T-cell (primary cell): Measurements from ENCODE around the gene PITPNM2. TPM values are rescaled to one million over a fixed set of nuclear protein-coding genes. Genes with fewer than 3 reads are reported as not detected.

Source experiments
- ATAC-seq, 4 experiments: fragments of 200-7000 bp in 3 of 4; fragments of 150-1000 bp in 1 of 4; cut with Tn5 transposase; replicated peaks in 1 of 4; 1 replicate in 3 of 4; 2 replicates in 1 of 4; pipeline ENCODE4 v1.10.0; 2021; ENCODE audit warnings: moderate library complexity in 3 of 4, mild to moderate bottlenecking in 2 of 4, moderate number of reproducible peaks in 1 of 4
- CTCF ChIA-PET, 2 donors: fragments of 300-600 bp; sonication (Branson Sonifier 250); formaldehyde crosslinking; loops; one replicate each; lab custom pipeline; 2022; ENCODE audit warnings: antibody characterized with exemption in 2 of 2; lab: Charles Lee
- POLR2A ChIA-PET, 2 donors: fragments of 300-600 bp; sonication (Branson Sonifier 250); formaldehyde crosslinking; loops; one replicate each; lab custom pipeline; 2022; ENCODE audit warnings: antibody characterized with exemption in 2 of 2; lab: Charles Lee
- DNase-seq, 35 experiments: peaks; one replicate each; pipeline versions ENCODE4 v3.0.0 to v3.0.0-alpha.2; 2013 to 2023
- H3K27ac ChIP-seq: one replicate; pipeline ENCODE4 v1.5.1; 2013; ENCODE audit warnings: low read length
- H3K27me3 ChIP-seq, 2 experiments: replicated peaks in 1 of 2; 1 replicate in 1 of 2; 2 replicates in 1 of 2; pipeline versions ENCODE4 v1.6.1 to v1.7.0; 2013; ENCODE audit warnings: low read length in 1 of 2, mixed read lengths in 1 of 2; ENCODE audit not compliant: control insufficient read depth in 2 of 2, insufficient read depth in 2 of 2; ENCODE audit errors: extremely low read depth in 1 of 2
- H3K36me3 ChIP-seq, 2 donors: 1 replicate in 1 of 2; 2 replicates in 1 of 2; pipeline versions ENCODE4 v1.6.1 to v1.7.0; 2013; ENCODE audit warnings: low read length in 1 of 2; ENCODE audit not compliant: control insufficient read depth in 2 of 2, insufficient read depth in 1 of 2; ENCODE audit errors: extremely low read depth in 1 of 2
- H3K4me1 ChIP-seq, 2 experiments: 1 replicate in 1 of 2; 2 replicates in 1 of 2; pipeline versions ENCODE4 v1.6.1 to v1.7.0; 2013; ENCODE audit warnings: low read length in 2 of 2, mixed read lengths in 1 of 2; ENCODE audit not compliant: insufficient read depth in 2 of 2, control insufficient read depth in 1 of 2; ENCODE audit errors: extremely low read depth in 1 of 2
- H3K4me3 ChIP-seq, 2 donors: 1 replicate in 1 of 2; 2 replicates in 1 of 2; pipeline versions ENCODE4 v1.5.1 to v1.7.0; 2013; ENCODE audit warnings: mild to moderate bottlenecking in 2 of 2, low read length in 1 of 2, moderate library complexity in 1 of 2; ENCODE audit not compliant: control insufficient read depth in 1 of 2; ENCODE audit errors: extremely low read depth in 1 of 2
- H3K9me3 ChIP-seq: 2 replicates; pipeline ENCODE4 v1.7.0; 2013
- H3K27ac Mint-ChIP-seq, 2 donors: one replicate each; pipeline ENCODE4 v1.8.0; 2020 to 2021; ENCODE audit warnings: mild to moderate bottlenecking in 2 of 2, mixed read lengths in 2 of 2
- H3K27me3 Mint-ChIP-seq, 2 donors: one replicate each; pipeline ENCODE4 v1.8.0; 2021 to 2022; ENCODE audit warnings: mixed read lengths in 2 of 2
- H3K36me3 Mint-ChIP-seq: one replicate; pipeline ENCODE4 v1.8.0; 2021; ENCODE audit warnings: mixed read lengths
- H3K4me1 Mint-ChIP-seq, 3 donors: one replicate each; pipeline ENCODE4 v1.8.0; 2020 to 2022; ENCODE audit warnings: mixed read lengths in 3 of 3, mild to moderate bottlenecking in 1 of 3
- H3K4me3 Mint-ChIP-seq, 3 donors: one replicate each; pipeline ENCODE4 v1.8.0; 2020 to 2022; ENCODE audit warnings: mild to moderate bottlenecking in 3 of 3, mixed read lengths in 3 of 3, moderate library complexity in 3 of 3
- H3K9me3 Mint-ChIP-seq, 3 donors: one replicate each; pipeline ENCODE4 v1.8.0; 2020 to 2022; ENCODE audit warnings: mixed read lengths in 3 of 3
- WGBS: methylation state at CpG from one replicate; pipeline ENCODE4 v1.1.5; 2013; ENCODE audit warnings: missing lambda C conversion rate; ENCODE audit not compliant: insufficient coverage; 5-methylcytosine and 5-hydroxymethylcytosine counted together
- total RNA-seq, 35 experiments: library from RNA in 6 of 35; stranded (reverse) in 6 of 35; fragments of 120-200 nt in 1 of 35; gene quantifications; one replicate each; pipeline versions ENCODE4 v1.2.1 to v1.2.4 and lab custom pipeline; 2013 to 2026

The PITPNM2 gene
- total RNA-seq, 5 donors from 2014 or later (not counting 1 experiment from before 2014, with no cell fraction given): 32.0 to 56.5 (median 34.8) TPM

DNA sequence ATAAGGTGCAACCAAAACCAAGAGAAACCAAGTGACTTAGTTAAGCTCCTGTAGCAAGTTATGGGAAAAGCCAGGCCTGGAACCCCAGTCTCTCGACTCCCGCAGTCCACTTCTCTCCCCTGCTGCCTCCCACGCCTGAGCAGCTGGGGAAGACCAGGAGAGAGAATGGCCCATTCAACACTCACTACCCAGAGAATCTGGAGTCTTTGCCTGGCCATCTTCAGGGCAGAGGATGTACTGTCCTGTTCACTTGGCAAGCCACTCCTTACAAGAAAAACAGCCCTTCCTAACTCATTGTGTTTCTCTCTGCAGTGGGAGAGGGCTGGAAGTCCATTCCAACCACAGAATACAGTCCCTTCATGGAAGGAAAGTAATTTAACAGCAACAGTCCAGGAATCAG lies 1.8 kb downstream of the PITPNM2 start:
- Mint-ChIP-seq H3K27me3 (no peaks in the 10 kb centered on the region), H3K9me3 (no peaks in the 10 kb centered on the region), H3K27ac (peak overlapping the region; percentile 79 to 82), H3K4me3 (peak overlapping the region; percentile 78 to 87 (median 83)), H3K36me3 (no peaks in the 10 kb centered on the region), H3K4me1 (peaks cover 43 to 49% (median 46%) of the 10 kb centered on the region in 3 donors)
- POLR2A ChIA-PET: no interaction called here
- no peaks in the 10 kb centered on the region for H3K9me3 ChIP-seq
- no peak overlapping the region for H3K4me3 ChIP-seq
- no peaks in the 10 kb centered on the region for H3K36me3 ChIP-seq
- H3K27ac ChIP-seq: no peak overlapping the region
- peaks cover 0 to 11% of the 10 kb centered on the region in 2 experiments for H3K27me3 ChIP-seq
- DNase-seq (no peak), ATAC-seq (no peak)
- peaks cover 9 to 33% of the 10 kb centered on the region in 2 experiments for H3K4me1 ChIP-seq
- WGBS: 86% methylated on average over 1 of the region's 3 CpGs
- CTCF ChIA-PET: interaction anchor here in 1 of 2 donors (1.0 to 1.2 kb wide), 2 partner anchors 74 to 288 kb away, joined by 3 to 4 read pairs; no protein-coding TSS in a partner anchor

DNA sequence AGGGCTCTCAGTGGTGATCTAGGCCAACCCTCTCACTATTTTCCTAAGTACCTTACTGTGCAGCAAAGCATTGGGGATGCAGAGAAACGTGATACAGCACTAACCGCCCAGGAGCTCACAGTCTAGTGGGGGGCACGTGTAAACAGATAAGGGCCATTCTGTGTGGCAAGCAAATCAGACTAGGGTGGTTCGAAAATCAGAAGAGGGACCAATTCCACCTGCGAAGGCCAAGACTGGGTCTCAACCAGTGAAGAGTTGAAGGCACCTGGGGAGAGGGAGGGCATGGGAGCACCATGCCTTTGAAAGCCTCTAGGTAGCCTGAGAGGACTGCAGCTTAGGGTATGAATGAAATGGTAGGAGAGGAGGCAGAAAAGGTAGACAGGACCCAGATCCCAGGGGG lies 2.2 kb downstream of the PITPNM2 start:
- peaks cover 0 to 11% of the 10 kb centered on the region in 2 experiments for H3K27me3 ChIP-seq
- H3K9me3 Mint-ChIP-seq: no peaks in the 10 kb centered on the region
- no peak overlapping the region for H3K4me3 ChIP-seq
- peak overlapping the region; percentile 78 to 87 (median 83) for H3K4me3 Mint-ChIP-seq
- WGBS: 67% methylated on average over 3 of the region's 5 CpGs
- ChIA-PET POLR2A (no interaction called here), CTCF (no interaction called here)
- H3K4me1 ChIP-seq: peaks cover 9 to 33% of the 10 kb centered on the region in 2 experiments
- H3K27me3 Mint-ChIP-seq: no peaks in the 10 kb centered on the region
- no peak for ATAC-seq
- no peak for DNase-seq
- no peaks in the 10 kb centered on the region for H3K9me3 ChIP-seq
- H3K27ac Mint-ChIP-seq: peak overlapping the region; percentile 63 to 82
- no peak overlapping the region for H3K27ac ChIP-seq
- H3K36me3 Mint-ChIP-seq: no peaks in the 10 kb centered on the region
- H3K4me1 Mint-ChIP-seq: peaks cover 47 to 53% (median 50%) of the 10 kb centered on the region in 3 donors
- H3K36me3 ChIP-seq: no peaks in the 10 kb centered on the region

DNA sequence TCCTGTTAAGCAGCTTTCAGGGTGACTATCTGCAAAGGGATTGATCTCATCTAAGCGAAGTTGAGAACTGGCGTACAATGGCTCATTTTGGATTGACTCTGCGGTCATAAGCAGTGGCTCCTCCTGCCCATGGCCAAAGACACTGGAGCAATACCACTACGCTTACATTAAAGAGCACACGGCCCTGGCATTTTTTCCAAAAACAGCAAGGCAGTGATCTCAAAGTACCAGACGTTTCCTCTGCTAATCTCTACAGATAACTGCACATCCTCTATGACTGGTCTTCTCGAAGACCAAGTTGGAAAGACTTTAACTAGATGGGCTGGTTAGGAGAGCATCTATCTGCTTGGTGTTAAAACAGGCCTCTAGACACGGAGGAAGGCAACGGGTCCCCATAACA lies 2.7 kb downstream of the PITPNM2 start:
- ATAC-seq: no peak
- Histone ChIP-seq H3K4me1 (peaks cover 9 to 34% of the 10 kb centered on the region in 2 experiments), H3K36me3 (no peaks in the 10 kb centered on the region), H3K9me3 (no peaks in the 10 kb centered on the region), H3K27ac (no peak overlapping the region), H3K4me3 (no peak overlapping the region), H3K27me3 (peaks cover 0 to 11% of the 10 kb centered on the region in 2 experiments)
- no peak for DNase-seq
- ChIA-PET POLR2A (no interaction called here), CTCF (no interaction called here)
- peak overlapping the region; percentile 78 to 87 (median 83) for H3K4me3 Mint-ChIP-seq
- peak overlapping the region; percentile 63 to 82 for H3K27ac Mint-ChIP-seq
- no peaks in the 10 kb centered on the region for H3K27me3 Mint-ChIP-seq
- no peaks in the 10 kb centered on the region for H3K36me3 Mint-ChIP-seq
- peaks cover 47 to 55% (median 51%) of the 10 kb centered on the region in 3 donors for H3K4me1 Mint-ChIP-seq
- WGBS: 77% methylated on average over 6 of the region's 9 CpGs
- no peaks in the 10 kb centered on the region for H3K9me3 Mint-ChIP-seq

DNA sequence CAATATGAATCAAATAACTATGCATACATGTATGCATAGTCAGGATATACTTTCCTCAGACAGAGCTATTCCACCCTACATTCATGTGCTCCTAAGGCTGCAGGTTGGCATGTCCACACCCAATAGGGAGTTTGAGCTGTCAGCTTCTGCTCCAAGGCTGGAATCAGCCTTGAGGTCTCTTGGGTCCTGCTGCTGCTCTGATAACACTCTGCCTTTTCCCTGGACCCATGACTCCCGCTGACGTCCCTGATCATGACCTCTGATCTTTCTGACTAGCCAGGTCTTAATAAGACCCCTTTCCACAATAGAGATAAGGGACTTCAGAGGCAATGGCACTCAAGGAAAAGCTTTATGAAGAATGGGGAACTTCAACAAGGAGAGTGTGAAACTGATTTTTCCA lies 5.7 kb downstream of the PITPNM2 start:
- no peaks in the 10 kb centered on the region for H3K36me3 Mint-ChIP-seq
- Histone ChIP-seq H3K27me3 (peaks cover 0 to 9% of the 10 kb centered on the region in 2 experiments), H3K27ac (no peak overlapping the region), H3K9me3 (no peaks in the 10 kb centered on the region), H3K36me3 (no peaks in the 10 kb centered on the region), H3K4me3 (no peak overlapping the region), H3K4me1 (peaks cover 9 to 28% of the 10 kb centered on the region in 2 experiments)
- DNase-seq: no peak
- no peaks in the 10 kb centered on the region for H3K27me3 Mint-ChIP-seq
- no peaks in the 10 kb centered on the region for H3K9me3 Mint-ChIP-seq
- POLR2A ChIA-PET: no interaction called here
- H3K4me3 Mint-ChIP-seq: no peak overlapping the region
- CTCF ChIA-PET: interaction anchor here in 1 of 2 donors (0.5 kb wide), 1 partner anchor 1845 kb away, joined by 6 read pairs; no protein-coding TSS in a partner anchor
- H3K27ac Mint-ChIP-seq: peak overlapping the region in 1 of 2 donors; percentile 61
- ATAC-seq: no peak
- H3K4me1 Mint-ChIP-seq: peaks cover 54 to 72% (median 60%) of the 10 kb centered on the region in 3 donors
- 83% methylated on average over 1 of the region's 2 CpGs for WGBS

DNA sequence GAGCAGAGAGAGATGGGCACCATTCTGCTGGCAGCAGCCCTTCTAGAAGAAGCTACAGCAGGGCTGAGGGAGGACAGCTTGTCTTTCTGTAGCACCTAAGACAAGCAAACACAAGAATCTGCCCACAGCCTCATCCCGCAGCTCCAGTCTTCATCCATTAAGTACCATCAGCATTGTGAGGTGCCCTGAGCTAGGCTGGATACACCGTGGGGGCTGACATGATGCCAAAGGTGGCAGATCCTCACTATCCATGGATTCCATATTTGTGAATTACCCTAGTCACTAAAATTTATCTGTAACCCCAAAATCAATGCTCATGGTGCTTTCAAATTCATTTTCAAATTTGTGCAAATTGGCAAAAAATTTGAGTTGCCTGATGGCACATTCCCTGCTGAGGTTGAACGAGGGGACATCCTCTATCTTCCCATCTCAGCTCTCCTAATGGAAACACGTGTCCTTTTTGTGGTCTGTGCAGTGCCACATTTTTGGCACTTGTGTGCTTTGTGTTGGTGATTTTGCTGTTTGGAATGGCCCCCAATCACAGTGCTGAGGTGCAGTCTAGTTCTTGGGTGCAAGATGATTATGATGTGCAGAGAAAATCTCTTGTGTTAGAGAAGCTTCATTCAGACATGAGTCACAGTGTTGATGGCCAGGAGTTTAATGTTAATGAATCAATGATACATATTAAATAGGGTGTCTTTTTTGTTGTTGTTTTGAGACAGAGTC lies 7.0 kb downstream of the PITPNM2 start:
- Histone ChIP-seq H3K4me1 (peaks cover 6 to 21% of the 10 kb centered on the region in 2 experiments), H3K27ac (no peak overlapping the region), H3K4me3 (no peak overlapping the region), H3K36me3 (peaks cover 0 to under 1% of the 10 kb centered on the region in 2 donors), H3K27me3 (no peaks in the 10 kb centered on the region), H3K9me3 (no peaks in the 10 kb centered on the region)
- H3K4me1 Mint-ChIP-seq: peaks cover 50 to 70% (median 57%) of the 10 kb centered on the region in 3 donors
- WGBS: 86% methylated on average over 2 of the region's 4 CpGs
- DNase-seq: no peak
- no peaks in the 10 kb centered on the region for H3K27me3 Mint-ChIP-seq
- ATAC-seq: no peak
- H3K27ac Mint-ChIP-seq: peak overlapping the region; percentile 9 to 24
- ChIA-PET POLR2A (no interaction called here), CTCF (interaction anchor here in 1 of 2 donors (0.6 kb wide), 3 partner anchors 94 to 568 kb away, joined by 3 to 4 read pairs (median 3); partner anchors contain the start of gene ATP6V0A2)
- H3K9me3 Mint-ChIP-seq: no peaks in the 10 kb centered on the region
- no peaks in the 10 kb centered on the region for H3K36me3 Mint-ChIP-seq
- no peak overlapping the region for H3K4me3 Mint-ChIP-seq

DNA sequence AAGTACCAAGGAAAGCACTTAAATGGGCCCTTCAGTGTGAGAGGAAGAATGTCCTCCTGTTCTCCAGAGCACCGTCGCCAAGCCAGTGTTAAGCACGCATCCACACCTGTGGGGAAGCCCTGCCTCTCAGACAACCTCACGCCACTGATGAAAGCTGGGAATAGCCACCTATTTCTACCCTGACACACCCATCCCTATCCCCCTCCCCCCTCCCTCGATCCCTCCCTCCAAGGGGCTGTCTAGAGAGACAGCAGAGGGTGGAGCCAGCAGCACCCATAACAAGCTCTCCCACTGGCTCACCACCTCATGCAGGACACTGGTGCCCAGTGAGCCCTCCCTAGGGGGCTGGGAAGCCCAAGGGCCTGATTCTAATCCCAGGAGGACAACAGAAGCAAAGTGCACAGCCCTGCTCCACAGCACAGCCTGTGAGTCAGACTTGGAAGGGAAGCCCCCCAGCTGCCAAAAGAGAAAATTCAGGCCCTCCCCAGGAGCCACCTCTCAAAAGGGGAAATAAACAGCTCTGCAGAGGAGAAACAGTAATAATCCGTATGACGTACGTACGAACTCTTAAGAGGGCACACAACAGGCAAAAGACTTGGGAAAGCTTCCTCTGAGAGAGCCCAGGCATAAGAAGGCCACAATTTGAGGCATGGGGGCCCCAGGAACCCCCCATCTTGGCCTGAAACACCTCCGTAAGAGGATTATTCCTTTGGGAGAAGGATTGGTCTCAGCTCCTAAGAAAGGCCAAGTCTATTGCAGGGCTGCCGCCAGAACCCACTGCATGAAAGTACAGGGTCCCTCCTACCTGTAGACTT lies 7.8 kb downstream of the PITPNM2 start:
- ChIA-PET CTCF (interaction anchor here in 1 of 2 donors (0.5 to 0.6 kb wide), 2 partner anchors 569 to 1753 kb away, joined by 3 read pairs; partner anchors contain the start of gene ATP6V0A2), POLR2A (no interaction called here)
- H3K27me3 Mint-ChIP-seq: no peaks in the 10 kb centered on the region
- ATAC-seq: no peak
- peaks cover 42 to 67% (median 49%) of the 10 kb centered on the region in 3 donors for H3K4me1 Mint-ChIP-seq
- H3K27ac Mint-ChIP-seq: peak overlapping the region in 1 of 2 donors; percentile 52
- no peaks in the 10 kb centered on the region for H3K9me3 Mint-ChIP-seq
- H3K4me3 Mint-ChIP-seq: no peak overlapping the region
- WGBS: 79% methylated on average over 8 of the region's 11 CpGs
- Histone ChIP-seq H3K4me3 (no peak overlapping the region), H3K27ac (no peak overlapping the region), H3K4me1 (peaks cover 4 to 15% of the 10 kb centered on the region in 2 experiments), H3K9me3 (no peaks in the 10 kb centered on the region), H3K36me3 (peaks cover 0 to 3% of the 10 kb centered on the region in 2 donors), H3K27me3 (no peaks in the 10 kb centered on the region)
- H3K36me3 Mint-ChIP-seq: no peaks in the 10 kb centered on the region
- DNase-seq: peak in 1 of 35 experiments; percentile 8
